Endometrial microvascular endothelial cells (primary cell): Measurements from ENCODE around the gene CLTC. TPM values are rescaled to one million over a fixed set of nuclear protein-coding genes. Genes with fewer than 3 reads are reported as not detected.
"Not testable (repeated sequence)": the region's sequence is repeated elsewhere in the genome, so short reads cannot be mapped to it uniquely, and the experiment has no call there.

ENCODE experiments used
- in situ Hi-C: cut with HindIII; loops from 2 replicates; pipeline ENCODE4 v1.10.0; 2017; ENCODE audit warnings: low sequenced_read_pairs, low pct_unique_long_range_greater_than_20kb; ENCODE audit errors: inconsistent ontology term
- total RNA-seq: library from RNA; depleted of rRNA; stranded (reverse); fragments of >200 nt; gene quantifications from one replicate; pipeline ENCODE4 v1.2.3, GENCODE V29; 2015; ENCODE audit errors: inconsistent ontology term

The CLTC gene
- total RNA-seq, 1 donor from 2014 or later: 502 TPM

DNA sequence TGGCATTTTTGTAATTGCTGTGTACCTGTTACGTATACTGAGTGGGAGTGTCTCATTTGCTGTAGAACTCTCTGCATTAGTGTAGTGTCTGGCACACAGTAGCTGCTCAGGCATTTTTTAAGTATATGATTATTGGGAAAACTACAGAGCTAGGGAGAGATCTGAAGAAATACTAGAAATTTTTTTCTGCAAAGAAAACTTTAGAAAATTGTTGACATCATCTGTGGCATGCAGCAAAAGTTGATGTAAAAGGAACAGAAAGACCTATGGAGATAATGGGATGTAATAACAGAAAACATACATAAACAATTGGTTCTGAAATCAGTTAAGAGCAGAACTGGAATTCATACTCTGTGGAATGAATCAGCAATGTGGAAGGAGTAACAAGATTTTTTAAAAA is 11.6 kb downstream of the CLTC start:
- in situ Hi-C loops: no loop called here

DNA sequence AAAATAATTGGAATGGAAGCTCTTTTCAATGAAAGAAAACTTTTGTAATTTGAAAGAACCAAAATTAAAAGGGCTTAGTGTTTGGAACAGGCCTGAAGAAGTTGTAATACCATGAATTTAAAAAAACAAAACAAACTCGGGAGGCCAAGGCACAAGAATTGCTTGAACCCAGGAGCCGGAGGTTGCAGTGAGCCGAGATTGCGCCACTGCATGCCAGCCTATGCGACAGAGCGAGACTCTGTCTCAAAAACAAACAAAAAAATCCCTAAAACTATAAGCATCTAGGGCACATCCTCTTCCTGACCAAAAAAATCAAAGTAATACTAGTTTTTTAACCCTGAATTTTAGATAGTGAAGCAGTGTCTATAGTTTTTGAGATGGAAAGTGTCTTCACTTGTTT is 12.7 kb downstream of the CLTC start:
- in situ Hi-C loops: no loop called here

DNA sequence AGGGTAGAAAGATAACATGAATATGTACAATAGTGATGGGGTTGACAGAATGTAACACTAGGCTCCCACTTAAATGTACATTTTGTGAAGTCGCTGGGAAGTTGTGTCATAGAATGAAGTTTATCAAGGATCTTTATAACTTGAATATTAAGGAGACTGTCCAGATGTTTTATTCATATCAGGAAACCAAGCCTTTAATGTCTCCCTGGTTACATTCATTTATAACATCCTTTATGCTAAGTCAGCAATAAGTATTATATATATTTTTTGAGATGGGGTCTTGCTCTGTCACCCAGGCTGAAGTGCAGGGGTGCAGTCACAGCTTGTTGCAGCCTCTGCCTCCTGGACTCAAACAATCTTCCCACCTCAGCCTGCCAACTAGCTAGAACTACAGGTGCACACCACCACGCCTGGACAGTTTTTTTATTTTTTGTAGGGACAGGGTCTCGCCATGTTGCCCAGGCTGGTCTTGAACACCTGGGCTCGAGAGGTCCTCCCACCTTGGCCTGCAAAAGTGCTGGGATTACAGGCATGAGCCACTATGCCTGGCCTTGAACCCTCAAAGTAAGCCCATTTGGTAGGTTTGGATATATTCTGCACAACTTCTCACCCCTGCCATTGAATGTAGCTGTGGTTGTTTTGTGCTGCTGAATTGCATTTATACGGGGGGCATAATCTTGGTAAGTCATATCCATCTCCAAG is 14.1 kb downstream of the CLTC start:
- in situ Hi-C loops: no loop called here

DNA sequence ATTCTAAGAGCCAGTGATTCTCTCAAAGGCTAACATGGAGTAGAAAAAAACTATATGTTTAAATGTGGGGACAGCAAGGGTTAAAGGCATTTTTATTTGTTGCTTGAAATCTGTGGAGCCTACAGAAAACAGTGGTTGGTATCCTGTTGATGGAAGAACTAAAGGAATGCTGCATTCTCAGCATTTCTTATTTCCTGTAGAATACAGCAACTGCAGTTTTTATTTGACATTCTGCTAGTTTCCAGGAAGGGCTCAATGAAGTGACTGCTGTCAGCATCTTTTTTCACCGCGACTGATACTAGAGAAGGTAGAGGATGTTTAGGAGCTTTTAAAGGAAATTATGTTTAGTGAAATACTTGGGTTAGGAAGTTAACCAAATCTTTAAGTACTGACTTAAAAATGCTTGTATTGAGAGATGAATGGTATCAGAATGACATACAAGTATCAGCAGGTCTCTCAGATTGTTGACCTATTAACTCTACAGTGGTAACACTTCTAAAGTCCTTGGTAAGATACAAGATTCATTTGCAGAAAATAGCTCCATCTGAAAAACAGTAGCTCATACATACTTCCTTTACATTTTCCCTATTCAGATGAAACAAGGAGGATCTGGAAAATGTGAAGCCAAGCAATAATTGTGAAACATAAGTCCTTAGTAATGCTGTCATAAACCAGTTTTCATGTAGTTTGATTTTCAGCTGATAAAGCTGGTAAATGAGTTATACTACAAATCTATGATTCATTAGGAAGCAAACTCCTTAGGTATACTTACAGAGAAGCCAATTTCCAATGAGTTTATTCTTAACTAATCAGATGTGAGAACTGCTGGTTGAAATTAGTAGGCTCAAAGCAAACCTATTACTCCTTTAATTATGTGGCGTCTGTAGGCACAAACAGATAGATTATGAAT is 15.2 kb downstream of the CLTC start:
- in situ Hi-C loops: no loop called here

GRCh38 chr17:59637611-59638310 is 18.1 kb downstream of the CLTC start:
- in situ Hi-C loops: no loop called here

- in situ Hi-C loops: no loop called here
These were observed 18.9 kb downstream of the CLTC start for GRCh38 chr17:59638553-59638952.

GRCh38 chr17:59641799-59642484 is 22.2 kb downstream of the CLTC start:
- in situ Hi-C loops: no loop called here

- in situ Hi-C loops: no loop called here
These were observed 22.9 kb downstream of the CLTC start for GRCh38 chr17:59642565-59642964.

- in situ Hi-C loops: no loop called here
These were observed 23.8 kb downstream of the CLTC start for GRCh38 chr17:59643159-59644140.

DNA sequence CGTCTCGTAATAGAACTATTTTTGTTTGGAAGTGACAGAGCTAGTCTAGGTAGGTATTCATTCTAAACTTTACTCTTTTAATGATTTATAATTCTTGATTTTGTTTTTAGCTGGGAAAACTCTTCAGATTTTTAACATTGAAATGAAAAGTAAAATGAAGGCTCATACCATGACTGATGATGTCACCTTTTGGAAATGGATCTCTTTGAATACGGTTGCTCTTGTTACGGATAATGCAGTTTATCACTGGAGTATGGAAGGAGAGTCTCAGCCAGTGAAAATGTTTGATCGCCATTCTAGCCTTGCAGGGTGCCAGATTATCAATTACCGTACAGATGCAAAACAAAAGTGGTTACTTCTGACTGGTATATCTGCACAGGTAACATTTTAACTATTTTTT is 27.6 kb downstream of the CLTC start:
- in situ Hi-C loops: no loop called here

- in situ Hi-C loops: no loop called here
These were observed 30.2 kb downstream of the CLTC start for GRCh38 chr17:59649886-59650285.

- in situ Hi-C loops: no loop called here
These were observed 30.9 kb downstream of the CLTC start for GRCh38 chr17:59650642-59651041.

DNA sequence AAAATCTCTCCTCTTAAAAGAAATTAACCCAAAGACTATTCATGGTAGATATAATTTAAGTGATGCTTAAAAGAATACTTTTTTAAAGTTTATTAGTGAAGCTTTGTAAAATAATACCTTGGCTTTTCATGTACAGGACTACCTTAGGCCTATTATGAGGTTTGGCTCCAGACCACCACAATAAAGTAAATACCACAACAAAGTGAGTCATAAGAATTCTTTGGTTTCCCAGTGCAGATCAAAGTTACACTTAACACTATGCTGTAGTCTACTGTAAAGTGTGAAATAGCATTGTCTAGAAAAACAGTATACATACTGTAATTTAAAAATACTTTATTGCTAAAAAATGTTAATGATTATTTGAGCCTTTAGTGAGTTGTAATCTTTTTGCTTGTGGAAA is 31.7 kb downstream of the CLTC start:
- in situ Hi-C loops: no loop called here

DNA sequence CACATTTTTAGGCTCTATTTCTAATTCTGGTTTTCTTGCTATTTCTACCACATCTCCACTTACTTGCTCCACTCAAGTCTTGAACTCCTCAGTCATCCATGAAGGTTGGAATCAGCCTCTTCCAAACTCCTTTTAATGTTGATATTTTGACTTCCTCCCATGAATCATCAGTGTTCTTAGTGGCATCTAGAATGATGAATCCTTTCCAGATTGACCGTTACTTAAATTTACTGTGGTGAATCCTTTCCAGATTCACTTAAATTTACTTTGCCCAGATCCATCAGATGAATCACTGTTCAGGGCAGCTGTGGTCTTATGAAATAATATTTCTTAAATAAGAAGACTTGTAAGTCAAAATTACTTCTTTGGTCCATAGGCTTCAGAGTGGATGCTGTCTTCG is 32.4 kb downstream of the CLTC start:
- in situ Hi-C loops: no loop called here

DNA sequence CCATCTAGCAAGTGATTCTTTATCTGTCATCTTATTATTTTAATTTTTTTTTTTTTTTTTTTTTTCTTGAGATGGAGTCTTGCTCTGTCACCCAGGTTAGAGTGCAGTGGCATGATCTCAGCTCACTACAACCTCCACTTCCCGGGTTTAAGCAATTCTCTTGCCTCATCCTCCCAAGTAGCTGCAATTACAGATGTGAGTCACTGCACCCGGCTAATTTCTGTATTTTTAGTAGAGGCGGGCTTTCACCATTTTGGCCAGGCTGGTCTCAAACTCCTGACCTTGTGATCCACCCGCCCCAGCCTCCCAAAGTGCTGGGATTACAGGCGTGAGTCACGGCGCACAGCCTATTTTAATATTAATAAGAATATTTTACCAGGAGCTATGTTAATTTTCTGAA is 36.9 kb downstream of the CLTC start:
- in situ Hi-C loops: not testable (repeated sequence)

DNA sequence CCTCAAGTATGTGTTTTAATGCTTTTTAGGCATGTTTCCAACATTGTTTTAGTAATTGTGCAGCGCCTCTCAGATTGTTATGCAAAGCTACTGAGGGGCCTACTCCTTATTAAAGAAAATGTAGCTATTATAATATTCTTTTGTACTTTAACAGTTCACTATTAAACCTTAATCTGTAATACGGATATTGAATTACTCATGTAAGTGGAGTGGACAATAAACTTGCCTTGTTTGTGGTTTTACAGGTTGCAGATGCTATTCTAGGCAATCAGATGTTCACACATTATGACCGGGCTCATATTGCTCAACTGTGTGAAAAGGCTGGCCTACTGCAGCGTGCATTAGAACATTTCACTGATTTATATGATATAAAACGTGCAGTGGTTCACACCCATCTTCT is 46.5 kb downstream of the CLTC start:
- in situ Hi-C loops: no loop called here

GRCh38 chr17:59668816-59669215 is 49.1 kb downstream of the CLTC start:
- in situ Hi-C loops: no loop called here

- in situ Hi-C loops: no loop called here
These were observed 49.7 kb downstream of the CLTC start for GRCh38 chr17:59669411-59669810.
